Retinal pigment epithelial cell (primary cell): ENCODE measurements around the gene PPP2R2C.

Experiments
- DNase-seq: peaks from one replicate; pipeline ENCODE4 v3.0.0-alpha.2; 2010; ENCODE audit warnings: low read depth
- H3K4me3 ChIP-seq: 2 replicates; pipeline ENCODE4 v1.5.1; 2011; ENCODE audit warnings: mild to moderate bottlenecking, low read length, control low read depth, moderate library complexity
- TF ChIP-seq, protein P1 (sequence below): conservative IDR thresholded peaks from 2 replicates; pipeline ENCODE4 v1.5.1; 2011; ENCODE audit warnings: low read depth, low read length, control low read depth, inconsistent platforms

PPP2R2C gene

DNA sequence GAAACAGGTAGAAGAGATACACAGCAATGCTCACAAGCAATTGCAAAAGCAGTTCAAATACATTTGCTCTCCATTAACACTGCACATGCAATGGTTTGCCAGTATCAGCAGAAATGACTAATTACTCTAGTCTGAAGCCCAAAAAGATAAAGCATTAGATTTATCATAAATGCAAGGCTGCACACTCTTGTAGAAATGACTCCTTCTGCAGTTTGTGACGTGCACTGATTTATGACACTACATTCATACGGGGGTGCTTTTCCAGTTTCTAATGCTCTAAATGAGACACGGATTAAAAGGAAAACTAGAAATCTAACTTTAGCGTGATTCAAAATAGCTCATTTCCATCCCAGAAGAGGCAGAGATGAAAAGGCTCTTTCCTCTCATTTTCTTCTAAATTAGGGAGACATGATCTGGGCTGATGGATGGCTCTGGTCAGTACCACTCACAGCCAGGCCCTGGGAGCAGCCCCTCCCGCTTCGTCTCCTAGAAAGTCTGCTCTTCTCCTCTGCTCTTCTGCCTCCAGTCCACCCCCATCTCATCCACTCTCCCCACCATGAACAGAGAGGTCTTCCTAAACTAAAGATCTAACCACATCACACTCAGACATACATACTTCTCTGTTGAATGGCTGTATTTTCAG lies 33.2 kb downstream of the PPP2R2C start:
- no peak overlapping the region for H3K4me3 ChIP-seq
- DNase-seq: no peak
- TF ChIP-seq, protein P1, sequence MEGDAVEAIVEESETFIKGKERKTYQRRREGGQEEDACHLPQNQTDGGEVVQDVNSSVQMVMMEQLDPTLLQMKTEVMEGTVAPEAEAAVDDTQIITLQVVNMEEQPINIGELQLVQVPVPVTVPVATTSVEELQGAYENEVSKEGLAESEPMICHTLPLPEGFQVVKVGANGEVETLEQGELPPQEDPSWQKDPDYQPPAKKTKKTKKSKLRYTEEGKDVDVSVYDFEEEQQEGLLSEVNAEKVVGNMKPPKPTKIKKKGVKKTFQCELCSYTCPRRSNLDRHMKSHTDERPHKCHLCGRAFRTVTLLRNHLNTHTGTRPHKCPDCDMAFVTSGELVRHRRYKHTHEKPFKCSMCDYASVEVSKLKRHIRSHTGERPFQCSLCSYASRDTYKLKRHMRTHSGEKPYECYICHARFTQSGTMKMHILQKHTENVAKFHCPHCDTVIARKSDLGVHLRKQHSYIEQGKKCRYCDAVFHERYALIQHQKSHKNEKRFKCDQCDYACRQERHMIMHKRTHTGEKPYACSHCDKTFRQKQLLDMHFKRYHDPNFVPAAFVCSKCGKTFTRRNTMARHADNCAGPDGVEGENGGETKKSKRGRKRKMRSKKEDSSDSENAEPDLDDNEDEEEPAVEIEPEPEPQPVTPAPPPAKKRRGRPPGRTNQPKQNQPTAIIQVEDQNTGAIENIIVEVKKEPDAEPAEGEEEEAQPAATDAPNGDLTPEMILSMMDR: no peak

DNA sequence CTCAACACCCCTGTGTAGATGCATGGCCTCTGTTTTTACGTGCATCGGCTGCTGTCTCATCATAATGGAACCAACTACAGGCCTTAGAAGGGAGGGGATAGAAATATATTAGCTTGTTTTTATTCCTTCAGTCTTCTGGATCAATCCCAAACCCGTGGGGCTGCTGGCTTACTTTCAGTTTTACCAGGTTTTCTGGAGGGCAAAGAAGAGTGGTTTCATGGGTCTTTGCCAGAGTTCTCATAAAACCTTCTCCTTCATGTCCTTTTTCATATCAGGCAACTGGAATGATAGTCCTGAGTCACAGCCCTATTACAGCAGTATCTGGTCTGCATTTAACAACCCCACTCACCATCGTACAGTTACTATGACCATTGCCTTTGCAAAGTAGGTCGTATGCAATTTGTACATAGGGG lies 34.6 kb downstream of the PPP2R2C start:
- no peak overlapping the region for H3K4me3 ChIP-seq
- TF ChIP-seq, protein P1: no peak
- DNase-seq: no peak

GRCh38 chr4:6435010-6435409 lies 37.4 kb downstream of the PPP2R2C start:
- DNase-seq: no peak
- TF ChIP-seq, protein P1: no peak
- no peak overlapping the region for H3K4me3 ChIP-seq

DNA sequence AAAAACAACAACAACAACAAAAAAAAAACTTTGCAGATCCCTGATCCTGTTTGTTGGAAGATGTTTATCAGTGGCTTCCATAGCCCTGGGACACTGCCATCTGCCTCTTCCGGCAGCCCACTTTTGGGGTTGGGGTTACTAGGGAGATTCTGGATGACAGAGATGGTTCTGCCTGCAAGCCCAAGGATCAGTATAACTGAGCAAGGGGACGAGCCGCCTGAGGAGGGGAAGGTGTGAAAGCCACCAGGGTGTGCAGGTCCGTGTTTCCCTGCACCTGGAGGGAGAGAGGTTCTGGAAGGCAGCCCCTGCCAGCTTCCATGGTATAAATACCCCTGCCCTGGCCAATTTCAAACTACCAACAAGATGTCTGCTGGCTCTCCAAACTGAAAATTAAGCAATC lies 41.5 kb downstream of the PPP2R2C start:
- TF ChIP-seq, protein P1: no peak
- no peak overlapping the region for H3K4me3 ChIP-seq
- no peak for DNase-seq

DNA sequence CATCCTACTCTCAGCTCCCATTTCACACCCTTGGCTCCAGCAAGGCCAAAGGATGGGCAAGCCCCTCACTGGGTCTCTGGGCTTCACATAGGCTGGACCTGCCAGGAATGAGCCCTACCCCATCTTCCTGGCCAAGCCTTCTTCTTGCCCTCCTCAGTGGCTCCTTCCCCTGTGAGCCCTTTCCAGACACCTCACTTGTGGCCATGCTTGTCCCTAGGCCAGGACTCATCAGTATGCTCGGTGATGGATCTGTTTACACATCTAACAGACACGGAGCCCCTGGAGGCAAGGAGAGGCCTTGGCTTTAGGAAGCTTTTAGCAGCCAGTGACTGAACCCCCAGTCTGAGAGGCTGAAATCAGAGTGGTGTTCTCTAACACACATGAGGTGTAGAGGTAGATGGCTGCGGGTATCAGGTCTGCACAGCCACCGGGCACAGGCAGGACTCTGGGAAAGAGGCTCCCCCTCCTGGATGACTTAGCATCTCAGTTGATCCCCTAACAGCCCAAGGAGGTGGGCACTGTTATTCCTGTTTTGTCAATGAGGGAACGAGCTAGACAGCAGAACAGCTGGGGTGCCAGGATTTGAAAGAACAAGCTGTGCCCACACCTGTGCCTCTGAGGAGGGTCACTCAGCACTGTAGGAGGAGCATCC lies 44.8 kb downstream of the PPP2R2C start:
- DNase-seq: no peak
- TF ChIP-seq, protein P1: peak; percentile 17
- no peak overlapping the region for H3K4me3 ChIP-seq

DNA sequence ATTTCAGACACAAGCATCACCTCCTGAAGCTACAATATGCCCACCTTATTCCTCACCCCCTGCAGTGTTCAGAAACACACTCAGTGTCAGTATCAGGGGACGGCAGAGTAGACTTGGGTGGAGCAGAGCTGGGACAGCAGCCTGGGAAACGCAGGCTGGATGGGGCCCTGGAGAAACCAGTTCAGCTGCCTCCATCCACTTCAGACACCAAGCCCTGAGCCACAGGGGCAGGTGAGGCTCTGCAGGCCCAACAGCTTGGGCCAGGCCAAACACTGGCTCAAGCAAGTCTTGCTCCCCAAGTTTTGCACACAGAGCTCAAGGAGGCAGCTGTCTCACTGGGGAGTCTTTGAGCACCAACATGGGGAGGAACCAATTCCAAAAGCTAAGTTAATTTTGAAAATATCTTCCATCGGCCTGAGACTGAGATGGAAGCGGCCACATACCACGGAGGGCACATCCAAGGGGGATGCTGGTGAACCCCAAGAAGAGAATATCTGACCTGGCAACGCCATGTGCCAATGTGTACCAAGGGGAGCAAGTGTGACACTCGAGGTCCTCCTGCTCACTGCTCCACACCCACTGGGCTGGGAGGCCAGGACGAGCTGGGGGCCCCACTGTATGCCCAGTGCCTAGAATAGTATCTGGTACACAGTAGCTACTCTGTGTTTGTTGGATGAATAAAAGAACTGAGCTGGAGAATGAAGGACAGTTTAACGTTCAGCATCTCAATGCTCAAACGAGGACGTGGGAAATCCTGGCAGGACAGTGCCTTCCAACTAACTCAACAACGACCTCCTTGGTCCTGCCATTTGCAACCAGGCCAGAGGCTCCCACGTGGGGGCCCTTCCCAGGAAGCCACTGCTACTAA lies 45.6 kb downstream of the PPP2R2C start:
- no peak overlapping the region for H3K4me3 ChIP-seq
- TF ChIP-seq, protein P1: no peak
- DNase-seq: no peak
